HEK293T (cell line): ENCODE data around the gene TSEN34.

Experiments
- ARNT ChIP-seq: fragments of 450-650 bp; IDR thresholded peaks from 2 replicates; pipeline ENCODE4 v1.6.1; 2017; ENCODE audit warnings: mild to moderate bottlenecking
- BHLHE40 ChIP-seq: fragments of 450-650 bp; IDR thresholded peaks from 2 replicates; pipeline ENCODE4 v1.6.1; 2016; ENCODE audit warnings: mild to moderate bottlenecking, moderate library complexity, borderline replicate concordance
- CTBP1 ChIP-seq: fragments of 450-650 bp; IDR thresholded peaks from 2 replicates; pipeline ENCODE4 v1.6.1; 2016; ENCODE audit warnings: borderline replicate concordance
- FOXA1 ChIP-seq: fragments of 450-650 bp; IDR thresholded peaks from 2 replicates; pipeline ENCODE4 v1.6.1; 2016; ENCODE audit warnings: mild to moderate bottlenecking
- FOXK2 ChIP-seq: fragments of 450-650 bp; IDR thresholded peaks from 2 replicates; pipeline ENCODE4 v1.6.1; 2016; ENCODE audit warnings: mild to moderate bottlenecking
- FOXM1 ChIP-seq: fragments of 450-650 bp; IDR thresholded peaks from 2 replicates; pipeline ENCODE4 v1.6.1; 2017; ENCODE audit warnings: mild to moderate bottlenecking, borderline replicate concordance
- SP1 ChIP-seq: fragments of 450-650 bp; IDR thresholded peaks from 2 replicates; pipeline ENCODE4 v1.6.1; 2017
- ZNF384 ChIP-seq: fragments of 450-650 bp; IDR thresholded peaks from 2 replicates; pipeline ENCODE4 v1.6.1; 2016

GRCh38 chr19:54197121-54197520, 6.0 kb downstream of the TSEN34 start:
- TF ChIP-seq SP1, result no peak
- TF ChIP-seq FOXA1, result no peak
- no peak for TF ChIP-seq FOXM1
- TF ChIP-seq CTBP1, result no peak
- no peak for TF ChIP-seq ZNF384
- TF ChIP-seq FOXK2, result no peak
- TF ChIP-seq BHLHE40, result no peak
- no peak for TF ChIP-seq ARNT
